ENCODE results near the gene MINDY4.

DNA sequence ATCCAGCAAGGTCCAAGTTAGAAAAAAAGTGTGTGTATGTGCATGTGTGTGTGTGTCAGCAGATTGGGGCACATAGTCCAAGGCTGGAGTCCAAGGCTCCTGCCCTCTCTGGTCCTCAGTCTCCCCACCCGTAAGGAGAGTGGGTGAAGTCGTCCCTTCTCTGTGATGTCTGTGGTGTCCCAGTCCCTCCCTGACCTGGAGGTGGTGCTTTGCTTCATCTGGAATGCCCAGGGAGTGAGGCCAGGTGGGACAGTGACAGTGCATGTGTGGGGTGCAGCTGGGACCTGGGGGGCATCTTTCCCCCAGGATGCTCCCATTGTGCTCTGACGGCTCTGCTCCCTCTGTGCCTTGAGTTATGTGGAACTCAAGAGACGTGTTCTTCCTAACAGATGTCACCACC lies 158.5 kb downstream of the MINDY4 start:
- no peak for TF ChIP-seq EP300 (IDR thresholded peaks at IDR 0.05; ENCODE audit: low read depth)
- TF ChIP-seq, protein P1, sequence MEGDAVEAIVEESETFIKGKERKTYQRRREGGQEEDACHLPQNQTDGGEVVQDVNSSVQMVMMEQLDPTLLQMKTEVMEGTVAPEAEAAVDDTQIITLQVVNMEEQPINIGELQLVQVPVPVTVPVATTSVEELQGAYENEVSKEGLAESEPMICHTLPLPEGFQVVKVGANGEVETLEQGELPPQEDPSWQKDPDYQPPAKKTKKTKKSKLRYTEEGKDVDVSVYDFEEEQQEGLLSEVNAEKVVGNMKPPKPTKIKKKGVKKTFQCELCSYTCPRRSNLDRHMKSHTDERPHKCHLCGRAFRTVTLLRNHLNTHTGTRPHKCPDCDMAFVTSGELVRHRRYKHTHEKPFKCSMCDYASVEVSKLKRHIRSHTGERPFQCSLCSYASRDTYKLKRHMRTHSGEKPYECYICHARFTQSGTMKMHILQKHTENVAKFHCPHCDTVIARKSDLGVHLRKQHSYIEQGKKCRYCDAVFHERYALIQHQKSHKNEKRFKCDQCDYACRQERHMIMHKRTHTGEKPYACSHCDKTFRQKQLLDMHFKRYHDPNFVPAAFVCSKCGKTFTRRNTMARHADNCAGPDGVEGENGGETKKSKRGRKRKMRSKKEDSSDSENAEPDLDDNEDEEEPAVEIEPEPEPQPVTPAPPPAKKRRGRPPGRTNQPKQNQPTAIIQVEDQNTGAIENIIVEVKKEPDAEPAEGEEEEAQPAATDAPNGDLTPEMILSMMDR (IDR thresholded peaks at IDR 0.05): no peak
- no peak for TF ChIP-seq POLR2A (IDR thresholded peaks at IDR 0.05)
- TF ChIP-seq POLR2AphosphoS5 (IDR thresholded peaks at IDR 0.05): no peak

All from transverse colon (tissue), 4 donors.